Mucosa of rectum (tissue), 2 donors: ENCODE measurements around the gene CYP4Z1.
"Not testable (repeated sequence)": the region's sequence is repeated elsewhere in the genome, so short reads cannot be mapped to it uniquely, and the experiment has no call there.

Experiments
- H3K27ac ChIP-seq, 2 donors: one replicate each; pipeline ENCODE4 v1.7.0; 2013; ENCODE audit warnings: inconsistent platforms in 2 of 2, low read depth in 2 of 2, low read length in 2 of 2
- H3K27me3 ChIP-seq, 2 donors: one replicate each; pipeline ENCODE4 v1.7.0; 2013; ENCODE audit warnings: low read length in 2 of 2; ENCODE audit not compliant: control insufficient read depth in 2 of 2, insufficient read depth in 2 of 2
- H3K36me3 ChIP-seq, 2 donors: one replicate each; pipeline ENCODE4 v1.7.0; 2013; ENCODE audit warnings: low read length in 2 of 2; ENCODE audit not compliant: control insufficient read depth in 2 of 2, insufficient read depth in 2 of 2
- H3K4me1 ChIP-seq, 2 donors: one replicate each; pipeline ENCODE4 v1.7.0; 2013; ENCODE audit warnings: low read length in 2 of 2, mild to moderate bottlenecking in 1 of 2; ENCODE audit not compliant: control insufficient read depth in 2 of 2, insufficient read depth in 2 of 2
- H3K4me3 ChIP-seq, 2 donors: one replicate each; pipeline ENCODE4 v1.7.0; 2013; ENCODE audit warnings: low read length in 2 of 2
- H3K9ac ChIP-seq, 2 donors: one replicate each; pipeline ENCODE4 v1.7.0; 2013; ENCODE audit warnings: low read length in 2 of 2, low read depth in 1 of 2, mild to moderate bottlenecking in 1 of 2
- H3K9me3 ChIP-seq, 2 donors: one replicate each; pipeline ENCODE4 v1.7.0; 2013; ENCODE audit warnings: low read length in 2 of 2; ENCODE audit not compliant: control insufficient read depth in 2 of 2
- donor health status: healthy.
- donor health status: Normal muscosa, but diverticular disease.

CYP4Z1 gene

DNA sequence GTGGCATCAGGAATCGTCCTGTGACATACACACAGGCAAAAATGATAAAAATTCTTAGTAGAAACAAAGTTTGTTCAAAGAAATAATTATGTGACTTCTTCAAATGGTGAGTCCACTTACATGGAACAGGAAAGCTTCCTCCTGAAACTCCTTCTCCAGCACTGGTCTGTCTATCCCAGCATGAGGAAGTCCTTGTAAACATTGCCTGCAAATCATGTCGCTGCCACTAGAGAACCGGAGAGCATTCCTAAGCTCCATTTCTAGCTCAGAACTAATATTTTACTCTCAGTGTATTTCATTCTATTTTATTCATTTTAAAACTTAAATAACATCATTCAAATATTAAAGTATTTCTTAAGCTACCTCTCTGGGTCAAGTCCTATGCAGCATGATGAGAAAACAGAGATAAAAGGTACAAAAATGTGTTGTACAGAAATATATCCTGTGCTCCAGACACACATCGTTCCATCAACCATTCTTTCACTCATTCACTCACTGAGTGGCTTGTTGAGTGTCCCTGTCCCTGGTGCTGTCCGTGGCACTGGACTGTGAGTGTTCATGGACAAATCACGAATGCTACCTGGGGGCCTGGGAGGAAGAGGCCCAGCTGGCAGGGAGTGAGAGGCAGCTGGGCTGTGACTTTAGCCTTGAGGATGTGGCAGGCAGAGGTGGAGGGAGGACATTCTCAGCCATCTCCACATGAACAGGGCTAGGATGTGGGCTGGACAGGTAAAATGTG, 80.2 kb downstream of the CYP4Z1 start:
- H3K27ac ChIP-seq, result no peak overlapping the region
- H3K9me3 ChIP-seq, result no peaks in the 10 kb centered on the region
- H3K27me3 ChIP-seq, result no peaks in the 10 kb centered on the region

DNA sequence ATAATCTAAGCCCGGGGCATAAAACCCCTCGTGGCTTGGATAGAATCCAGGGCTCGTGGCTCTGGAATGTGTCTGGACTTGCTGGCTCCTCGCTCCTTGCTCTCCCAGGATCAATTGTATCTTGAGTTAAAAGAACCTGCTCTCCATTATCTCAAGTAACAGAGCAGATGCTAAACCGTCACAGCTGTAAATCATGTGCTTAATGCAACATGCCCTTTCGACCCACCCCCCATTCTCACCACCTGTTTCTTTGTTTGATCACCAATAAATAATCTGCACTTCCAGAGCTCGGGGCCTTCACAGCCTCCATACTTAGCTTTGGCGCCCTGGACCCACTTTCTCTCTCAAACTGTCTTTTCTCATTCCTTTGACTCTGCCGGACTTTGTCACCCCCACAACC, 82.1 kb downstream of the CYP4Z1 start:
- H3K27me3 ChIP-seq, H3K36me3 ChIP-seq: not testable (repeated sequence)

More for the DNA sequence above, 80.2 kb downstream of the CYP4Z1 start:
- H3K4me1 ChIP-seq, result no peaks in the 10 kb centered on the region
- H3K36me3 ChIP-seq, result no peaks in the 10 kb centered on the region
- H3K9ac ChIP-seq, result no peak overlapping the region
- no peak overlapping the region for H3K4me3 ChIP-seq

DNA sequence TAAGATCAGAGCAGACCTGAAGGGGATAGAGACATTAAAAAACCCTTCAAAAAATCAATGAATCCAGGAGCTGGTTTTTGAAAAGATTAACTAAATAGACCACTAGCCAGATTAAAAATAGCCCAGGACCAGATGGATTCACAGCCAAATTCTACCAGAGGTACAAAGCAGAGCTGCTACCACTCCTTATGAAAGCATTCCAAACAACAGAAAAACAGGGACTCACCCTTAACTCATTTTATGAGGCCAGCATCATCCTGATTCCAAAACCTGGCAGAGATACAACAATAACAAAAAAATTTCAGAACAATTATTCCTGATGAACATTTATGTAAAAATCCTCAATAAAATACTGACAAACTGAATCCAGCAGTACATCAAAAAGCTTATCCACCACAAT, 89.4 kb downstream of the CYP4Z1 start:
- not testable (repeated sequence) for H3K27me3 ChIP-seq, H3K9me3 ChIP-seq, H3K36me3 ChIP-seq, H3K27ac ChIP-seq, H3K4me3 ChIP-seq, H3K4me1 ChIP-seq, H3K9ac ChIP-seq

More for the DNA sequence above, 82.1 kb downstream of the CYP4Z1 start:
- H3K27ac ChIP-seq, H3K9ac ChIP-seq, H3K9me3 ChIP-seq, H3K4me1 ChIP-seq, H3K4me3 ChIP-seq: not testable (repeated sequence)

DNA sequence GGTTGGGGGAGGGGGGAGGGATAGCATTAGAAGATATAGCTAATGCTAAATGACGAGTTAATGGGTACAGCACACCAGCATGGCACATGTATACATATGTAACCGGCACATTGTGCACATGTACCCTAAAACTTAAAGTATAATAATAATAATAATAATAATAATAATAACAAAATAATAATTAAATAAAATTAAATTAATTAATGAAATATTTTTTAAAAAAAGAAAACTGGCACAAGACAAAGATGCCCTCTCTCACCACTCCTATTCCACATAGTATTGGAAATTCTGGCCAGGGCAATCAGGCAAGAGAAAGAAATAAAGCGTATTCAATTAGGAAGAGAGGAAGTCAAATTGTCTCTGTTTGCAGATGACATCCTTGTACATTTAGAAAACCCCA, 90.9 kb downstream of the CYP4Z1 start:
- not testable (repeated sequence) for H3K4me1 ChIP-seq, H3K9ac ChIP-seq, H3K36me3 ChIP-seq, H3K27ac ChIP-seq, H3K27me3 ChIP-seq, H3K9me3 ChIP-seq, H3K4me3 ChIP-seq

DNA sequence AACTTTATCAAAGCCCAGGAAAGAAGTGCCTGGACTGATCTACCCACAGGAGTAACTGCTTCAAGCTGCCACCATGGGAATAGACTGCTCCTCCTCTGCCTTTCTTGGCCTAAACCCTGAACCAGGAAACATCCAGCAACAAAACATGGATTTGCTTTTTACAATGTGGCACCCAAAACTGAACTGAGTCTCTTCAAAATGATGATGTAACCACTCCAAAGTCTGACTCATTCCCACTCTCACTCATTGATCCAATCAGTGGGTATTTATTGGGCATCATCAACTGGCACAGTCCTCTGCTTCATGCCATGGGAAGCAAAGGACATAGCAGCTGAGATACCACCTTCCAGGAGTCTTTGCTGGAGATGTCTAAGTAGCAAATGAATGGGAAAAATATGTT, 93.7 kb downstream of the CYP4Z1 start:
- Histone ChIP-seq H3K4me3 (no peak overlapping the region), H3K9ac (no peak overlapping the region), H3K27ac (no peak overlapping the region), H3K27me3 (no peaks in the 10 kb centered on the region), H3K36me3 (no peaks in the 10 kb centered on the region), H3K9me3 (no peaks in the 10 kb centered on the region), H3K4me1 (no peaks in the 10 kb centered on the region)

DNA sequence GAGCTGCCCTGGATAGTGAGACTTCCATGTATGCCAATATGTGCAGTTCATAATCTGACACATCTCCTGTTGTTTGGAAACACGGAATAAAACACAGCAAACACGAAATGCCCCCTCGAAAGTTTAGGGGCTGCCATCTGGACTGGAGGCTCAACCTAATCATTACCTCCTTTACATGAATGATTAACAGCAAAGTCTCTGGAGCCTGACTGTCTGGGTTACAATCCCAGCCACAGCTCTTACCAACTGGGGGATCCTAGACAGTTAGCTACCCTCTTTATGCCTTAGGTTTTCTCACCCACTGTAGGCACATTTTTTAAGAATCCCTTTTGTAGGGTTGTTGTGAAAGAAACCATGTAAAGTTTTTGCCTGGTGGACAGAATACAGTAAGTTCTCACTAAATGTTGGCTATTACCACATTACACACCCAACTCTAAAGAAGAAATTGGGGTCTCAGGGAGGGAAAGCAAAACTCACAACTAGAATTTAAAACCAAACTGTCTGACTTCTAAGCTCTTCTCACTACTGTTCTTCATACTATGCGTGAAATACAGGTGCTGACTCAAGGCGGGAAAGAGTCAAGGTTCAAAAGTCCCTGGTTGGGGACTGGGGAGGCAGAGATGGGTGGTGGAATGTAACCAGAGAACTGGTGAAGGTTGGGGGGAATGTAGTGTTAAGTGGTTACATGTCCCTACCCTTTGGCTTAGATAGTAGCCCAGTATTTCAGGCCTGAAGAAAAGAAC, 94.4 kb downstream of the CYP4Z1 start:
- no peaks in the 10 kb centered on the region for H3K4me1 ChIP-seq
- no peaks in the 10 kb centered on the region for H3K9me3 ChIP-seq
- H3K27me3 ChIP-seq, result no peaks in the 10 kb centered on the region
- no peak overlapping the region for H3K9ac ChIP-seq
- no peaks in the 10 kb centered on the region for H3K36me3 ChIP-seq
- H3K4me3 ChIP-seq, result no peak overlapping the region
- H3K27ac ChIP-seq, result no peak overlapping the region

DNA sequence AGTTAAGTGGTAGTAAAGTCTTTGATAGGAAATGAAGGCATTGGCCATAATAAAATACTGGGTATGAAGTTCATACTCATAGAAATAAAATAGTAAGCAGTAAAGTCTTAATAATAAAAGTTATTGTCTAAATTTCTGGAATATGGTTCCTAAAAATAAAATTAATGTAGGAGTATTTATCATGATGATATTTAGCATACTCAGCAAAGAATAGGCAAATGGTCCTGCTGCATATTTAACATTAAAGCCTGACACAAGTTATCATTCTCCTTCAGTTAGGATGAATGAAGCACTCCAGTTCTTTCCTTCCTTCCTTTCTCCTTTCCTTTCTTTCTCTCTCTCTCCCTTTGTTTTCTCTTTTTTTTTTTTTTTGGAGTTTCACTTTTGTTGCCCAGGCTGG, 97.5 kb downstream of the CYP4Z1 start:
- H3K4me3 ChIP-seq, result no peak overlapping the region
- H3K4me1 ChIP-seq, result no peaks in the 10 kb centered on the region
- H3K27me3 ChIP-seq, result no peaks in the 10 kb centered on the region
- H3K27ac ChIP-seq, result no peak overlapping the region
- H3K9me3 ChIP-seq, result no peaks in the 10 kb centered on the region
- H3K9ac ChIP-seq, result no peak overlapping the region
- H3K36me3 ChIP-seq, result no peaks in the 10 kb centered on the region
